COLO668 (cell line): Measurements from ENCODE around the gene NUTM1.

Source experiments
- DNase-seq: peaks from one replicate; lab custom pipeline; 2025; ENCODE audit not compliant: unreplicated experiment; lab: John Stamatoyannopoulos, UW

NUTM1 gene

GRCh38 chr15:34342737-34343575 is at the start of gene NUTM1, which contains the start of gene NOP10:
NUTM1 (plus strand) TSS chr15:34343315; CDS start chr15:34343697, 382 bp downstream.
NOP10 (minus strand) TSS chr15:34343136; CDS start chr15:34343073, 63 bp downstream.
- peak; percentile 90 for DNase-seq

GRCh38 chr15:34297059-34297458 is 46.1 kb upstream of the NUTM1 start:
- no peak for DNase-seq

GRCh38 chr15:34301058-34301457 is 42.1 kb upstream of the NUTM1 start:
- DNase-seq: no peak

GRCh38 chr15:34304613-34305012 is 38.5 kb upstream of the NUTM1 start:
- DNase-seq: no peak

GRCh38 chr15:34311563-34311962 is 31.6 kb upstream of the NUTM1 start:
- DNase-seq: no peak

GRCh38 chr15:34314491-34315490 is 28.3 kb upstream of the NUTM1 start:
- no peak for DNase-seq

GRCh38 chr15:34318277-34319079 is 24.6 kb upstream of the NUTM1 start:
- peak; percentile 45 for DNase-seq

GRCh38 chr15:34323217-34323616 is 19.9 kb upstream of the NUTM1 start:
- no peak for DNase-seq

- DNase-seq: no peak
These were observed 18.2 kb upstream of the NUTM1 start for GRCh38 chr15:34324933-34325332.

- DNase-seq: no peak
These were observed 17.7 kb upstream of the NUTM1 start for GRCh38 chr15:34325368-34325767.

GRCh38 chr15:34327906-34328305 is 15.2 kb upstream of the NUTM1 start:
- no peak for DNase-seq

GRCh38 chr15:34329006-34329405 is 14.1 kb upstream of the NUTM1 start:
- no peak for DNase-seq

- DNase-seq: no peak
These were observed 12.8 kb upstream of the NUTM1 start for GRCh38 chr15:34330279-34330678.

GRCh38 chr15:34331809-34332208 is 11.3 kb upstream of the NUTM1 start:
- DNase-seq: no peak

GRCh38 chr15:34332553-34333120 is 10.5 kb upstream of the NUTM1 start:
- no peak for DNase-seq

- DNase-seq: no peak
These were observed 8.4 kb upstream of the NUTM1 start for GRCh38 chr15:34334672-34335071.

- DNase-seq: no peak
These were observed 7.7 kb upstream of the NUTM1 start for GRCh38 chr15:34335176-34336032.

- DNase-seq: no peak
These were observed 6.7 kb upstream of the NUTM1 start for GRCh38 chr15:34336231-34336990.
